GM13977 (cell line): ENCODE results near the gene CDH13.

ENCODE experiments used
- DNase-seq: peaks from one replicate; pipeline ENCODE4 v3.0.0; 2012; ENCODE audit warnings: low spot score
- in situ Hi-C: fragments of 300-500 bp; cut with MboI; formaldehyde crosslinking; loops from one replicate; pipeline ENCODE4 v1.12.0; 2022; ENCODE audit warnings: low sequenced_read_pairs, low pct_unique_long_range_greater_than_20kb, mixed read lengths, inconsistent platforms; ENCODE audit not compliant: unreplicated experiment
- TF ChIP-seq, protein P1 (sequence below): IDR thresholded peaks from 2 replicates; pipeline ENCODE4 v1.5.1; 2012; ENCODE audit warnings: mild to moderate bottlenecking, control low read depth; ENCODE audit not compliant: insufficient read depth; ENCODE audit errors: extremely low read depth, missing control alignments

The CDH13 gene

DNA sequence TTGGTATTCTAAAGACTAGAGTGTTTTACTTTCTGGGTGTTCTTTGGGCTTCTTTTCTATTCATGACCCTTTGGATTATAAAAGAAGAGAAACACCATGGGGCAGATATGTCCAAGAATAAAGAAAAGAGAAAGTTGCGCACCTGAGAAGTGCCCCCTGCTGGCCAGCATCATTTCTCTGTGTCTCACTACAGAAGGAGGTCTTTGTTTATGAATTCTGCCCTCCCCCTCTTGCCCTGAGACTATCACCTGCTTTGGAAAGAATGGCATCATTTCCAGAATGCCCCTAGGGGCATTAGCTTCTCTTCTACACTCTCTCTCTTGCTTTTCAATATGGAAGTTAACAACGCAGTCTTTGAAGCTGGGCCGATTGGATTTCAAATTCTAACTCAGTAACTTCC, 45.0 kb downstream of the CDH13 start:
- in situ Hi-C loops, result no loop called here
- DNase-seq, result peak; percentile 15

DNA sequence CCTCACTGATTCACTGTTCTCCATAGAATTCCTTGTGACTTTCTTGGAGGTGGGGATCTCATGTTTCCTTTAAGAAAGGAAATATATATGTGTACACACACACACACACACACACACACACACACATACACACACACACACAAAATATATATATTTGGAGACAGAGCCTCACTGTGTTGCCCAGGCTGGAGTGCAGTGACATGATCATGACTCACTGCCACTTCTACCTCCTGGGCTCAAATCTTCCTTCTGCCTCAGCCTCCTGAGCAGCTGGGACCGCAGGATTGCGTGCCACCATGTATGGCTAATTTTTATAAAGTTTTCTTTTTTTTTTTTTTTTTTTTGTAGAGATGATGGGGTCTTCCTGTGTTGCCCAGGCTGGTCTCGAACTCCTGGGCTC, 45.9 kb downstream of the CDH13 start:
- TF ChIP-seq, protein P1, sequence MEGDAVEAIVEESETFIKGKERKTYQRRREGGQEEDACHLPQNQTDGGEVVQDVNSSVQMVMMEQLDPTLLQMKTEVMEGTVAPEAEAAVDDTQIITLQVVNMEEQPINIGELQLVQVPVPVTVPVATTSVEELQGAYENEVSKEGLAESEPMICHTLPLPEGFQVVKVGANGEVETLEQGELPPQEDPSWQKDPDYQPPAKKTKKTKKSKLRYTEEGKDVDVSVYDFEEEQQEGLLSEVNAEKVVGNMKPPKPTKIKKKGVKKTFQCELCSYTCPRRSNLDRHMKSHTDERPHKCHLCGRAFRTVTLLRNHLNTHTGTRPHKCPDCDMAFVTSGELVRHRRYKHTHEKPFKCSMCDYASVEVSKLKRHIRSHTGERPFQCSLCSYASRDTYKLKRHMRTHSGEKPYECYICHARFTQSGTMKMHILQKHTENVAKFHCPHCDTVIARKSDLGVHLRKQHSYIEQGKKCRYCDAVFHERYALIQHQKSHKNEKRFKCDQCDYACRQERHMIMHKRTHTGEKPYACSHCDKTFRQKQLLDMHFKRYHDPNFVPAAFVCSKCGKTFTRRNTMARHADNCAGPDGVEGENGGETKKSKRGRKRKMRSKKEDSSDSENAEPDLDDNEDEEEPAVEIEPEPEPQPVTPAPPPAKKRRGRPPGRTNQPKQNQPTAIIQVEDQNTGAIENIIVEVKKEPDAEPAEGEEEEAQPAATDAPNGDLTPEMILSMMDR, result no peak
- no peak for DNase-seq
- in situ Hi-C loops, result no loop called here

More for the DNA sequence above, 45.0 kb downstream of the CDH13 start:
- TF ChIP-seq, protein P1, result peak; percentile 51

DNA sequence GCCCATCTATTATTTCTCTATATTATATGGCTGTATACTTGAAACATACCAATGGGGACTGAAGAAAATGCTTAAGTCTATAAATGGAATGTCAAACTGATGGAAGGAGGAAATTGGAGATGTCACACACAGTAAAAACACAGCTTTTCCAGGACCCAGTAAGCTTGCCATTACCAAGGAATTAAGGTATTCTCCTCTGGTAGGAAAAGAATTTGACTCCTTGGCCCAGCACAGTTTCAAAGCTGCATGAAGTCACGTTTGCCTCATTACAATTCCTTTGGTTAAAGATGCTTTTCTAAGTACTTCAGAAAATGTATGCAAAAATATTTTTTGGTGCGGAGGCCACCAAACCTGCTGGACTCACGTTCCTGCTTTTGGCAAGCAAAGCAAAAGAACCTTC, 48.5 kb downstream of the CDH13 start:
- no peak for DNase-seq
- in situ Hi-C loops, result no loop called here
- TF ChIP-seq, protein P1, result no peak

DNA sequence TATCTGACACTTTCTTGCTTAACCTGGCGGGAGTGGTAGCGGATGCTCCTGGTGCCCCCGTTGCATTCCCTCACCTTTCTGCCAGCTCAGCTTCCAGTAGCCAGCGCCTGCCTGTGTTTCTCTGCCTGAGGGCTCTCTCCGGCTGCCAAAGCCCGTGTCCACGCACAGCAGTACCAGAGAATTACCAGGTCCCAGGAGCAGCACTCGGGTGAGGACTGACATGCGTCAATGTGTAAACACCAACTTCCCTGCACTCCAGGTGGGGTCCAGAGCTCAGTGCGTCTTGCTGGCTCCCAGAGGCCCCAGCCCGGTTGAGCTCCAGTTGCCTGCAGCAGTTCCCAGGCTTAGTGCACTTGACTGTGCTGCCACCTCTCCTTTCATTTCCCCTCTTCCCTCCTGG, 54.8 kb downstream of the CDH13 start:
- in situ Hi-C loops, result no loop called here
- TF ChIP-seq, protein P1, result no peak

DNA sequence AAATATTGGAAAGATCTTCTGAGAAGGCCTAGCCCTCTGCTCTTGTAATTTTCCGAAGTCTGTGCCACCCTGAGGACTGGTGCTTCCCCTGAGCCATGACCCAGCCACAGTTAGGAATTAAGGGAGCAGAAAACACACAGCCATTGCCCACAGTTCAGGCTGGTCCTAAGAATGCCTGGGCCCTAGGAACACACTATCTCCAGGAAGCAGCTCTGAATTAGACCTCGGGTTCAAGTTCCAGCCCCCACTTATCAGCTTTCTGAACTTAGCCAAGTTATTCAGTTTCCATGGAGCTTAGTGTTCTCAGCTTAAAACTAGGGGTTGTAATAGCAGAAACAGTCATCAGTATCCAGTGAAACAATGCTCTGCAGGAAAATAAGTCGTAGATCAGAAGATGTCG, 56.0 kb downstream of the CDH13 start:
- TF ChIP-seq, protein P1, result no peak
- in situ Hi-C loops, result no loop called here
- DNase-seq, result no peak

More for the DNA sequence above, 54.8 kb downstream of the CDH13 start:
- no peak for DNase-seq

DNA sequence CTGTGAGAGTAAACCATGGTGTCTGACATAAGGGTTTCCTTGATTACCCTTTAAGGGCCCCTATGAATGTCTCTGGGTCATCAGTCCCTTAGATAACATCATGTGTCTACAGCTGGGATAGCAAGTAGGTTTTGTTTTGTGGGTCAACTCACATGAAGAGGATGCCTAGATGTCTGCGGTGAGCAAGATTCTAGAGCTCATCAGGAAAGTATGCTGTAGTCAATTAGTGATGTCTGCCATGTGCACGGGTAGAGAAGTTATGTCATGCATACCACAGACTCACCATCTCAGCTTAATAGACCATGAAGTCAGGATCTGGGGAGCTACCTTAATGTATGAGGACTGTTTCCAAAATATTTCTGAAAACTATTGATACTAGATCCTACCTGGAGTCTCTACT, 57.5 kb downstream of the CDH13 start:
- DNase-seq, result no peak
- in situ Hi-C loops, result no loop called here
- TF ChIP-seq, protein P1, result no peak

DNA sequence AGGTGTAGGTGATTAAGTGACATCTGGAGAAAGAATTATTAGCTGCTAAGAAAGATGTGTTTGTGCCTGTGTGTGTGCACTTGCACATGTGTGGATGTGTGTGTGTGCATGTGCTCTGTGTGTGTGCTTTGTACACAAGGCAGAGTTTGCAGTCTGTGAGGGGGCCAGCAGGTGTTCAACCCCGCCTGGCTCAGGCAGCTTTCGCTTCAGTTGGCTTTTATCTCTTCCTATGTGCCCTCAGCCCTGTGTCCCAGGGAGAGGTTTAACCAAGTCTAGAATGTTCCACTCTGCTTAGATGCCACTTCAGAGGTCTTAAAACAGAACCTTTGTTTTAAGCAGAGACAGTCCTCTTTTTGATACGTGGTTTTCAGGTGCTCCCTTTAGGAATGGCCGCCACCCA, 58.8 kb downstream of the CDH13 start:
- DNase-seq, result no peak
- TF ChIP-seq, protein P1, result no peak
- in situ Hi-C loops, result no loop called here
